Endothelial cell of umbilical vein (primary cell): ENCODE measurements around the gene LTBP1. TPM values are rescaled to one million over a fixed set of nuclear protein-coding genes. Genes with fewer than 3 reads are reported as not detected.
A peak's percentile ranks its signal among the peaks of the same experiment; 100 is the strongest.

Experiments
- BruUV-seq: library from RNA; stranded (reverse); fragments of 400-500 nt; replicated peaks from 2 replicates; lab custom pipeline; 2021; lab: Mats Ljungman, UMichigan
- CTCF ChIA-PET: fragments of 300-600, 350-600 bp; sonication (Branson Sonifier 250); formaldehyde crosslinking; loops from one replicate; lab custom pipeline; 2021; ENCODE audit warnings: antibody characterized with exemption, inconsistent platforms; lab: Charles Lee
- POLR2A ChIA-PET: fragments of 300-600, 350-600 bp; sonication (Branson Sonifier 250); formaldehyde crosslinking; loops from one replicate; lab custom pipeline; 2021; ENCODE audit warnings: antibody characterized with exemption, inconsistent platforms; lab: Charles Lee
- DNase-seq: peaks from one replicate; pipeline ENCODE4 v3.0.0-alpha.2; 2011; ENCODE audit warnings: low read depth, low spot score
- FAIRE-seq: peaks from 2 replicates; lab custom pipeline; 2011; peaks lifted over from hg19 to GRCh38; lab: Jason Lieb, UNC
- H2AFZ ChIP-seq: 2 replicates; pipeline ENCODE4 v1.6.0; 2012; ENCODE audit warnings: low read depth, low read length, control low read depth, inconsistent platforms
- H3K27ac ChIP-seq: 2 replicates; pipeline ENCODE4 v1.5.1; 2011; ENCODE audit warnings: low read depth, mild to moderate bottlenecking, control low read depth, low read length, moderate library complexity; ENCODE audit not compliant: insufficient read depth
- H3K27me3 ChIP-seq, 2 experiments: 2 replicates each; pipeline versions ENCODE4 v1.6.0 to v1.6.1; 2011; ENCODE audit warnings: low read length in 2 of 2, mixed read lengths in 1 of 2; ENCODE audit not compliant: control insufficient read depth in 2 of 2, insufficient read depth in 2 of 2
- H3K36me3 ChIP-seq, 2 experiments: 2 replicates in 1 of 2; 3 replicates in 1 of 2; pipeline ENCODE4 v1.5.1; 2011; ENCODE audit warnings: low read length in 2 of 2, mild to moderate bottlenecking in 1 of 2, moderate library complexity in 1 of 2; ENCODE audit not compliant: control insufficient read depth in 2 of 2, insufficient read depth in 2 of 2; ENCODE audit errors: extremely low read depth in 1 of 2
- H3K4me1 ChIP-seq: 3 replicates; pipeline ENCODE4 v1.5.1; 2011; ENCODE audit warnings: mild to moderate bottlenecking, low read length; ENCODE audit not compliant: control insufficient read depth, insufficient read depth; ENCODE audit errors: extremely low read depth
- H3K4me2 ChIP-seq: 2 replicates; pipeline ENCODE4 v1.6.1; 2011; ENCODE audit warnings: low read length, control low read depth, mixed read lengths; ENCODE audit not compliant: insufficient read depth
- H3K4me3 ChIP-seq, 3 experiments: fragments of 200-600 bp in 1 of 3; sonication (generic), shearing (Covaris generic) in 1 of 3; replicated peaks in 1 of 3; 2 replicates each; pipeline ENCODE4 v1.5.1; 2011 to 2016; ENCODE audit warnings: control low read depth in 3 of 3, low read length in 3 of 3, mild to moderate bottlenecking in 2 of 3, inconsistent platforms in 1 of 3, low read depth in 1 of 3, moderate library complexity in 1 of 3; ENCODE audit not compliant: insufficient read depth in 1 of 3
- H3K79me2 ChIP-seq: 2 replicates; pipeline ENCODE4 v1.6.0; 2012; ENCODE audit warnings: low read length, inconsistent platforms; ENCODE audit not compliant: control insufficient read depth, insufficient read depth
- H3K9ac ChIP-seq: replicated peaks from 2 replicates; pipeline ENCODE3; 2011; ENCODE audit warnings: low read length, control low read depth; ENCODE audit not compliant: insufficient read depth; ENCODE audit errors: extremely low read depth
- H3K9me1 ChIP-seq: replicated peaks from 3 replicates; pipeline ENCODE4 v1.6.0; 2011; ENCODE audit warnings: mild to moderate bottlenecking, low read length; ENCODE audit not compliant: control insufficient read depth, insufficient read depth; ENCODE audit errors: extremely low read depth
- H3K9me3 ChIP-seq: replicated peaks from 2 replicates; pipeline ENCODE4 v1.5.1; 2012; ENCODE audit warnings: low read length, inconsistent platforms; ENCODE audit not compliant: control insufficient read depth, insufficient read depth
- H4K20me1 ChIP-seq: replicated peaks from 2 replicates; pipeline ENCODE3; 2011; ENCODE audit warnings: mild to moderate bottlenecking, low read length; ENCODE audit not compliant: control insufficient read depth, insufficient read depth; ENCODE audit errors: extremely low read depth
- EZH2 ChIP-seq: IDR thresholded peaks from 2 replicates; pipeline ENCODE4 v1.6.1; 2012; ENCODE audit warnings: borderline replicate concordance, low read depth, mild to moderate bottlenecking, moderate library complexity, low read length, inconsistent platforms; ENCODE audit not compliant: severe bottlenecking
- FOS ChIP-seq: IDR thresholded peaks from 2 replicates; pipeline ENCODE4 v1.6.1; 2011; ENCODE audit warnings: mild to moderate bottlenecking, low read length, moderate library complexity, borderline replicate concordance; ENCODE audit not compliant: insufficient read depth
- GATA2 ChIP-seq: IDR thresholded peaks from 2 replicates; pipeline ENCODE4 v1.7.0; 2011; ENCODE audit warnings: low read depth, mild to moderate bottlenecking, moderate library complexity, mixed read lengths, low read length; ENCODE audit not compliant: insufficient read length, insufficient read depth
- JUN ChIP-seq: IDR thresholded peaks from 2 replicates; pipeline ENCODE4 v1.6.1; 2011; ENCODE audit warnings: borderline replicate concordance, low read depth; ENCODE audit not compliant: insufficient read length, insufficient read depth
- MAX ChIP-seq: IDR thresholded peaks from 2 replicates; pipeline ENCODE4 v1.6.1; 2011; ENCODE audit not compliant: insufficient read depth, insufficient read length
- MYC ChIP-seq: IDR thresholded peaks from one replicate; pipeline ENCODE4 v1.6.1; 2011; ENCODE audit warnings: mild to moderate bottlenecking, low read depth, low read length
- POLR2A ChIP-seq: IDR thresholded peaks from 2 replicates; pipeline ENCODE4 v1.6.1; 2012; ENCODE audit warnings: low read depth, mild to moderate bottlenecking, control low read depth, low read length
- POLR2AphosphoS5 ChIP-seq: IDR thresholded peaks from 2 replicates; pipeline ENCODE4 v1.6.1; 2012; ENCODE audit warnings: low read depth, mild to moderate bottlenecking, control low read depth, low read length, moderate library complexity; ENCODE audit not compliant: insufficient read depth
- dilution Hi-C: fragments of 300-500 bp; cut with MboI; formaldehyde crosslinking; loops from one replicate; pipeline ENCODE4 v1.15.0; 2019; ENCODE audit warnings: low sequenced_read_pairs; ENCODE audit not compliant: extremely low pct_ligation_motif_present
- intact Hi-C: fragments of 100-400 bp; cut with micrococcal nuclease; formaldehyde crosslinking; loops from one replicate; pipeline ENCODE4 v1.10.0; 2022
- polyA plus RNA-seq, 4 experiments: library from polyadenylated mRNA; depleted of rRNA in 3 of 4; stranded (reverse) in 3 of 4; unstranded in 1 of 4; fragments of >200 nt; gene quantifications; 2 replicates each; pipeline versions ENCODE4 v1.2.1 to v1.2.3, GENCODE V29; 2011 to 2012; ENCODE audit warnings: missing spikeins in 1 of 4
- total RNA-seq: library from RNA; stranded (reverse); gene quantifications from 2 replicates; pipeline ENCODE4 v1.2.3, GENCODE V29; 2021
- TF ChIP-seq, protein P1 (sequence below), 2 donors: IDR thresholded peaks; 1 replicate in 1 of 2; 2 replicates in 1 of 2; pipeline ENCODE4 v1.5.1; 2011; ENCODE audit warnings: low read length in 2 of 2, mild to moderate bottlenecking in 2 of 2, moderate library complexity in 2 of 2, control low read depth in 1 of 2, inconsistent platforms in 1 of 2, low read depth in 1 of 2; ENCODE audit not compliant: insufficient read depth in 1 of 2; ENCODE audit errors: extremely low read depth in 1 of 2

LTBP1 gene
- total and polyA plus RNA-seq, 2 donors (not counting 3 experiments of a cell fraction or from before 2014, with no cell fraction given), result 57.4 to 68.2 TPM

DNA sequence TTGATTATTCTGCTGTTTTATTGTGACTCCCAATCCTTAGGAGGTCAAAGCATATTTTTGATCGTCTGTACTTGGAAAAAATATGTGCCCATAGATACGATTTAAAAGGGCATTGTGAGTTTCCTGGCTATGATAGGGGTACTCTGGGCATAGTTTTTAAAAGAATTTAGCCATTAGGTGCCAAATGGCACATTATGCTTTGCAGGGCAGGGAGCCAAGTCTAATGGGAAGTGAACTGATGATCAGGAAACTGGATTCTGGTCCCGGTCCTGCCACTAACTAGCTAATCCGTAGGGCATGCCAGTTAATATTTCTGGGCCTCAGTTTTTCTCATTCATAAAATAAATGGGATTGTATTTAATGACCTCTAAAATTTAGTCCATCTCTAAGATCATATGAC, 189.3 kb downstream of the LTBP1 start:
- Histone ChIP-seq H3K9me3 (no peaks in the 10 kb centered on the region), H3K79me2 (no peaks in the 10 kb centered on the region), H3K9ac (peak overlapping the region; percentile 2), H3K4me1 (peaks cover 25% of the 10 kb centered on the region), H3K4me2 (peak overlapping the region; percentile 81), H2AFZ (peak overlapping the region; percentile 44), H4K20me1 (no peaks in the 10 kb centered on the region), H3K4me3 (peak overlapping the region in 1 of 3 experiments; percentile 46), H3K27ac (peak overlapping the region; percentile 28), H3K9me1 (no peaks in the 10 kb centered on the region), H3K36me3 (no peaks in the 10 kb centered on the region), H3K27me3 (no peaks in the 10 kb centered on the region)
- dilution Hi-C loops, result no loop called here
- CTCF ChIA-PET, result interaction anchor here (1.0 kb wide), 1 partner anchor 140 kb away, joined by 3 read pairs; no protein-coding TSS in a partner anchor
- intact Hi-C loops, result no loop called here
- TF ChIP-seq MAX, result no peak
- TF ChIP-seq JUN, result no peak
- no peak for TF ChIP-seq GATA2
- TF ChIP-seq EZH2, result no peak
- DNase-seq (peak; percentile 64), FAIRE-seq (peak; percentile 61)
- POLR2A ChIA-PET, result no interaction called here
- BruUV-seq, result no TSS peak

DNA sequence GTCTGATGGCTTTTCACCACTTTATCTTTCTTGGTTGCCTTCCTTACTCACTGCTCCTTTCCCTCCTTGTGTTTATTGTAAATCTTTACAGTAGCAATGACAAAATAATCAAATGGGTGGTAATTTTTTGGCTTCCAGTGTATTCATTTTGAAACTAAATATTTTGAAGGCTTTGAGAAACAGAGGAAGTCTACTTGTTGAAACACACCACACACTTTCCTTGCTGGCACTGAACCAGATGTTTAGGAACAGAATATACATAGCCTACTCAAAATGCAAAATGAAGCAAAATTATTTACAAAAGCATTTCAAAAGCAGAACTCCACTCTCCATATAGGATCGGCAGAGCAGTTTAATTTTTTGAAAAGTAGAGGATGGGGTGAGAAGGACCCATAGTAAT, 189.8 kb downstream of the LTBP1 start:
- no peaks in the 10 kb centered on the region for H3K9me3 ChIP-seq
- peak; percentile 62 for DNase-seq
- FAIRE-seq, result peak; percentile 68
- peaks cover 25% of the 10 kb centered on the region for H3K4me1 ChIP-seq
- H3K4me2 ChIP-seq, result peak overlapping the region; percentile 81
- peak overlapping the region; percentile 35 for H2AFZ ChIP-seq
- intact Hi-C loops (no loop called here), dilution Hi-C loops (no loop called here)
- no peaks in the 10 kb centered on the region for H3K9me1 ChIP-seq
- no peaks in the 10 kb centered on the region for H3K79me2 ChIP-seq
- BruUV-seq, result no TSS peak
- peak overlapping the region in 1 of 3 experiments; percentile 37 for H3K4me3 ChIP-seq
- no peaks in the 10 kb centered on the region for H3K27me3 ChIP-seq
- TF ChIP-seq FOS (no peak), GATA2 (no peak), EZH2 (no peak), MAX (no peak), MYC (no peak), POLR2A (no peak), JUN (no peak), POLR2AphosphoS5 (no peak)
- TF ChIP-seq, protein P1, sequence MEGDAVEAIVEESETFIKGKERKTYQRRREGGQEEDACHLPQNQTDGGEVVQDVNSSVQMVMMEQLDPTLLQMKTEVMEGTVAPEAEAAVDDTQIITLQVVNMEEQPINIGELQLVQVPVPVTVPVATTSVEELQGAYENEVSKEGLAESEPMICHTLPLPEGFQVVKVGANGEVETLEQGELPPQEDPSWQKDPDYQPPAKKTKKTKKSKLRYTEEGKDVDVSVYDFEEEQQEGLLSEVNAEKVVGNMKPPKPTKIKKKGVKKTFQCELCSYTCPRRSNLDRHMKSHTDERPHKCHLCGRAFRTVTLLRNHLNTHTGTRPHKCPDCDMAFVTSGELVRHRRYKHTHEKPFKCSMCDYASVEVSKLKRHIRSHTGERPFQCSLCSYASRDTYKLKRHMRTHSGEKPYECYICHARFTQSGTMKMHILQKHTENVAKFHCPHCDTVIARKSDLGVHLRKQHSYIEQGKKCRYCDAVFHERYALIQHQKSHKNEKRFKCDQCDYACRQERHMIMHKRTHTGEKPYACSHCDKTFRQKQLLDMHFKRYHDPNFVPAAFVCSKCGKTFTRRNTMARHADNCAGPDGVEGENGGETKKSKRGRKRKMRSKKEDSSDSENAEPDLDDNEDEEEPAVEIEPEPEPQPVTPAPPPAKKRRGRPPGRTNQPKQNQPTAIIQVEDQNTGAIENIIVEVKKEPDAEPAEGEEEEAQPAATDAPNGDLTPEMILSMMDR (IDR thresholded peaks at IDR 0.05; ENCODE audit: extremely low read depth in 1 of 2, insufficient read depth in 1 of 2, low read depth in 1 of 2, low read length in 2 of 2), result no peak
- no peaks in the 10 kb centered on the region for H4K20me1 ChIP-seq
- H3K27ac ChIP-seq, result peak overlapping the region; percentile 28
- POLR2A ChIA-PET, result no interaction called here
- H3K36me3 ChIP-seq, result no peaks in the 10 kb centered on the region
- CTCF ChIA-PET, result interaction anchor here (0.7 to 1.0 kb wide), 2 partner anchors 139 to 235 kb away, joined by 3 to 5 read pairs; no protein-coding TSS in a partner anchor
- no peak overlapping the region for H3K9ac ChIP-seq
